ENCODE results near the gene PEAR1. TPM values are rescaled to one million over a fixed set of nuclear protein-coding genes. Genes with fewer than 3 reads are reported as not detected.

Gene PEAR1
- total RNA-seq, 1 experiment from 2014 or later = 10.8 TPM

- Histone ChIP-seq H3K9me2 (ENCODE audit: insufficient read depth) (no peaks in the 10 kb centered on the region), H3K4me1 (ENCODE audit: control insufficient read depth in 1 of 2, insufficient read depth in 2 of 2, low read length in 2 of 2) (peaks cover 4 to 17% of the 10 kb centered on the region in 2 experiments; a peak in 3 of 4 replicates), H3K27ac (ENCODE audit: low read depth, low read length) (no peak overlapping the region), H3K36me3 (ENCODE audit: control insufficient read depth in 1 of 2, insufficient read depth in 2 of 2, low read length in 2 of 2) (no peaks in the 10 kb centered on the region), H3K9me3 (ENCODE audit: control insufficient read depth in 1 of 2, insufficient read depth in 1 of 2, low read depth in 1 of 2, low read length in 2 of 2) (no peaks in the 10 kb centered on the region), H3K79me2 (ENCODE audit: insufficient read depth, low read length) (no peaks in the 10 kb centered on the region), H3K9ac (ENCODE audit: low read length) (no peak overlapping the region), H3K27me3 (ENCODE audit: insufficient read depth, low read length) (no peaks in the 10 kb centered on the region), H3K4me2 (ENCODE audit: low read length) (no peak overlapping the region), H3K4me3 (replicated peaks in 1 of 2; ENCODE audit: low read depth in 1 of 2, low read length in 2 of 2) (no peak overlapping the region), H2AFZ (ENCODE audit: low read depth, low read length, poor library complexity, severe bottlenecking) (no peak overlapping the region), H4K20me1 (ENCODE audit: insufficient read depth) (no peaks in the 10 kb centered on the region)
- no peak for DNase-seq (ENCODE audit: low read depth, low spot score)
- TF ChIP-seq POLR2AphosphoS5 (IDR thresholded peaks at IDR 0.05; ENCODE audit: low read depth, low read length) (no peak), CTCF (IDR thresholded peaks at IDR 0.05 in 2 of 3, conservative IDR thresholded peaks at IDR 0.05 in 1 of 3; ENCODE audit: borderline replicate concordance in 1 of 3, insufficient read depth in 1 of 3, low read depth in 2 of 3, low read length in 2 of 3) (no peak), YY1 (IDR thresholded peaks at IDR 0.05; ENCODE audit: extremely low read depth, insufficient replicate concordance, low read depth, low read length) (no peak), ELF1 (IDR thresholded peaks at IDR 0.05; ENCODE audit: borderline replicate concordance, low read depth) (no peak), SRF (IDR thresholded peaks at IDR 0.05; ENCODE audit: low read depth) (no peak), SIN3A (IDR thresholded peaks at IDR 0.05; ENCODE audit: low read depth) (no peak), REST (IDR thresholded peaks at IDR 0.05; ENCODE audit: low read depth) (no peak), CBX3 (IDR thresholded peaks at IDR 0.05; ENCODE audit: low read depth) (no peak), ZBTB33 (IDR thresholded peaks at IDR 0.05; ENCODE audit: extremely low read depth, insufficient replicate concordance, low read length) (no peak), MAX (IDR thresholded peaks at IDR 0.05) (no peak), EZH2 (IDR thresholded peaks at IDR 0.05) (no peak), CEBPB (IDR thresholded peaks at IDR 0.05; ENCODE audit: low read depth) (no peak), ZFX (IDR thresholded peaks at IDR 0.05) (no peak), JUND (IDR thresholded peaks at IDR 0.05) (no peak), TCF7L2 (IDR thresholded peaks at IDR 0.05; ENCODE audit: borderline replicate concordance, extremely low read depth, insufficient read depth, insufficient read length) (no peak), RAD21 (IDR thresholded peaks at IDR 0.05; ENCODE audit: low read depth) (no peak), FOSL1 (IDR thresholded peaks at IDR 0.05; ENCODE audit: low read depth) (no peak), EZH2phosphoT487 (IDR thresholded peaks at IDR 0.05; ENCODE audit: borderline replicate concordance) (no peak), EGR1 (IDR thresholded peaks at IDR 0.05; ENCODE audit: low read depth) (no peak), SP1 (IDR thresholded peaks at IDR 0.05; ENCODE audit: low read depth) (no peak)
- no TSS peak for BruUV-seq (replicated peaks)
- intact Hi-C loops (cut with micrococcal nuclease) = no loop called here
- ChIA-PET RAD21 (ENCODE audit: low non-redundant PET in 1 of 2, low total read pairs in 2 of 2, uncharacterized antibody in 2 of 2, unreplicated experiment in 2 of 2) (no interaction called here), CTCF (interaction anchor here (0.7 to 6.5 kb wide), 4 partner anchors 19 to 168 kb away, joined by 5 to 136 read pairs (median 74); partner anchors contain the start of genes ISG20L2 and METTL25B), POLR2A (no interaction called here)
- no peak for ATAC-seq
Observed at GRCh38 chr1:156857532-156857931, 36.0 kb upstream of the PEAR1 start.
